ENCODE data around the gene KRTCAP2. TPM values are rescaled to one million over a fixed set of nuclear protein-coding genes. Genes with fewer than 3 reads are reported as not detected.

KRTCAP2 gene
- polyA plus RNA-seq, 4 donors, result 144 to 286 (median 201) TPM

- Histone ChIP-seq H3K4me1 (ENCODE audit: control insufficient read depth in 3 of 3, insufficient read depth in 2 of 3, low read depth in 1 of 3, low read length in 2 of 3) (peaks cover 1 to 46% (median 2%) of the 10 kb centered on the region in 3 donors), H3K4me3 (ENCODE audit: low read depth in 1 of 3, low read length in 3 of 3) (peak overlapping the region in 1 of 3 donors; percentile 93), H3K36me3 (ENCODE audit: control insufficient read depth in 3 of 3, insufficient read depth in 2 of 3, low read depth in 1 of 3, low read length in 3 of 3) (peaks cover 0 to 55% (median 6%) of the 10 kb centered on the region in 3 donors), H3K27ac (ENCODE audit: low read depth in 1 of 3, low read length in 2 of 3) (peak overlapping the region; percentile 13 to 100 (median 96)), H3K9me3 (ENCODE audit: control insufficient read depth in 2 of 2, insufficient read depth in 1 of 2, low read depth in 1 of 2, low read length in 1 of 2) (no peaks in the 10 kb centered on the region), H3K27me3 (ENCODE audit: control insufficient read depth in 3 of 3, insufficient read depth in 3 of 3, low read length in 3 of 3) (no peaks in the 10 kb centered on the region)
- DNase-seq (peak; percentile 5 to 15), FAIRE-seq (no peak)
- 24 to 46% (median 37%) methylated on average over 2 of the region's 2 CpGs for WGBS, 3 donors
Observed at GRCh38 chr1:155131856-155132255, 41.2 kb downstream of the KRTCAP2 start.

- H3K27ac ChIP-seq (ENCODE audit: low read depth in 1 of 3, low read length in 2 of 3), result peak overlapping the region; percentile 13 to 100 (median 96)
- no peaks in the 10 kb centered on the region for H3K9me3 ChIP-seq (ENCODE audit: control insufficient read depth in 2 of 2, insufficient read depth in 1 of 2, low read depth in 1 of 2, low read length in 1 of 2)
- peak overlapping the region in 1 of 3 donors; percentile 93 for H3K4me3 ChIP-seq (ENCODE audit: low read depth in 1 of 3, low read length in 3 of 3)
- peak in 1 of 2 donors; percentile 91 for DNase-seq
- peaks cover 0 to 49% (median 0%) of the 10 kb centered on the region in 3 donors for H3K4me1 ChIP-seq (ENCODE audit: control insufficient read depth in 3 of 3, insufficient read depth in 2 of 3, low read depth in 1 of 3, low read length in 2 of 3)
- 26 to 62% (median 44%) methylated on average over 8 of the region's 8 CpGs for WGBS, 3 donors
- H3K27me3 ChIP-seq (ENCODE audit: control insufficient read depth in 3 of 3, insufficient read depth in 3 of 3, low read length in 3 of 3), result no peaks in the 10 kb centered on the region
- peaks cover 0 to 53% (median 6%) of the 10 kb centered on the region in 3 donors for H3K36me3 ChIP-seq (ENCODE audit: control insufficient read depth in 3 of 3, insufficient read depth in 2 of 3, low read depth in 1 of 3, low read length in 3 of 3)
- FAIRE-seq, result no peak
Observed at GRCh38 chr1:155131285-155131684, 41.8 kb downstream of the KRTCAP2 start.

GRCh38 chr1:155130272-155131006 is 42.7 kb downstream of the KRTCAP2 start:
- peaks cover 0 to 53% (median 6%) of the 10 kb centered on the region in 3 donors for H3K36me3 ChIP-seq (ENCODE audit: control insufficient read depth in 3 of 3, insufficient read depth in 2 of 3, low read depth in 1 of 3, low read length in 3 of 3)
- H3K4me3 ChIP-seq (ENCODE audit: low read depth in 1 of 3, low read length in 3 of 3), result peak overlapping the region; percentile 16 to 93 (median 85)
- H3K27me3 ChIP-seq (ENCODE audit: control insufficient read depth in 3 of 3, insufficient read depth in 3 of 3, low read length in 3 of 3), result peaks cover 0 to 6% (median 0%) of the 10 kb centered on the region in 3 donors
- no peaks in the 10 kb centered on the region for H3K9me3 ChIP-seq (ENCODE audit: control insufficient read depth in 2 of 2, insufficient read depth in 1 of 2, low read depth in 1 of 2, low read length in 1 of 2)
- FAIRE-seq (no peak), DNase-seq (peak; percentile 23 to 39)
- WGBS, 3 donors, result 3 to 26% (median 11%) methylated on average over 6 of the region's 6 CpGs
- H3K4me1 ChIP-seq (ENCODE audit: control insufficient read depth in 3 of 3, insufficient read depth in 2 of 3, low read depth in 1 of 3, low read length in 2 of 3), result peaks cover 0 to 58% (median 0%) of the 10 kb centered on the region in 3 donors
- H3K27ac ChIP-seq (ENCODE audit: low read depth in 1 of 3, low read length in 2 of 3), result peak overlapping the region; percentile 79 to 100 (median 96)

GRCh38 chr1:155128755-155129473 is 44.2 kb downstream of the KRTCAP2 start:
- Histone ChIP-seq H3K36me3 (ENCODE audit: control insufficient read depth in 3 of 3, insufficient read depth in 2 of 3, low read depth in 1 of 3, low read length in 3 of 3) (peaks cover 0 to 42% (median 3%) of the 10 kb centered on the region in 3 donors), H3K27me3 (ENCODE audit: control insufficient read depth in 3 of 3, insufficient read depth in 3 of 3, low read length in 3 of 3) (peaks cover 0 to 6% (median 0%) of the 10 kb centered on the region in 3 donors), H3K4me1 (ENCODE audit: control insufficient read depth in 3 of 3, insufficient read depth in 2 of 3, low read depth in 1 of 3, low read length in 2 of 3) (peaks cover 0 to 58% (median 6%) of the 10 kb centered on the region in 3 donors), H3K27ac (ENCODE audit: low read depth in 1 of 3, low read length in 2 of 3) (peak overlapping the region; percentile 79 to 100 (median 96)), H3K9me3 (ENCODE audit: control insufficient read depth in 2 of 2, insufficient read depth in 1 of 2, low read depth in 1 of 2, low read length in 1 of 2) (no peaks in the 10 kb centered on the region), H3K4me3 (ENCODE audit: low read depth in 1 of 3, low read length in 3 of 3) (peak overlapping the region; percentile 60 to 93 (median 85))
- no peak for FAIRE-seq
- WGBS, 3 donors, result 6 to 13% (median 10%) methylated on average over 12 to 14 of the region's 14 CpGs
- DNase-seq, result peak; percentile 93 to 97

GRCh38 chr1:155127967-155128754 is 44.9 kb downstream of the KRTCAP2 start:
- Histone ChIP-seq H3K9me3 (ENCODE audit: control insufficient read depth in 2 of 2, insufficient read depth in 1 of 2, low read depth in 1 of 2, low read length in 1 of 2) (no peaks in the 10 kb centered on the region), H3K27me3 (ENCODE audit: control insufficient read depth in 3 of 3, insufficient read depth in 3 of 3, low read length in 3 of 3) (peaks cover 0 to 6% (median 0%) of the 10 kb centered on the region in 3 donors), H3K4me3 (ENCODE audit: low read depth in 1 of 3, low read length in 3 of 3) (peak overlapping the region; percentile 60 to 93 (median 85)), H3K27ac (ENCODE audit: low read depth in 1 of 3, low read length in 2 of 3) (peak overlapping the region; percentile 79 to 100 (median 96)), H3K4me1 (ENCODE audit: control insufficient read depth in 3 of 3, insufficient read depth in 2 of 3, low read depth in 1 of 3, low read length in 2 of 3) (peaks cover 0 to 55% (median 6%) of the 10 kb centered on the region in 3 donors), H3K36me3 (ENCODE audit: control insufficient read depth in 3 of 3, insufficient read depth in 2 of 3, low read depth in 1 of 3, low read length in 3 of 3) (peaks cover 0 to 34% (median 3%) of the 10 kb centered on the region in 3 donors)
- FAIRE-seq (no peak), DNase-seq (peak in 1 of 2 donors; percentile 35)
- 1 to 3% (median 3%) methylated on average over 15 to 17 of the region's 17 CpGs for WGBS, 3 donors

GRCh38 chr1:155127105-155127966 is 45.8 kb downstream of the KRTCAP2 start, which contains the start of gene EFNA1:
Gene EFNA1 (plus strand): TSS chr1:155127876. CDS start chr1:155127978, 102 bp downstream.
- H3K27ac ChIP-seq (ENCODE audit: low read depth in 1 of 3, low read length in 2 of 3), result peak within 1 kb of the TSS; percentile 89 to 100 (median 96)
- no peak for FAIRE-seq
- WGBS, 3 donors, result 0 to 1% (median 0%) methylated on average over 51 to 76 of the region's 76 CpGs

GRCh38 chr1:155126556-155127104 is 46.5 kb downstream of the KRTCAP2 start:
- Histone ChIP-seq H3K36me3 (ENCODE audit: control insufficient read depth in 3 of 3, insufficient read depth in 2 of 3, low read depth in 1 of 3, low read length in 3 of 3) (peaks cover 0 to 19% (median 2%) of the 10 kb centered on the region in 3 donors), H3K4me1 (ENCODE audit: control insufficient read depth in 3 of 3, insufficient read depth in 2 of 3, low read depth in 1 of 3, low read length in 2 of 3) (peaks cover 0 to 49% (median 6%) of the 10 kb centered on the region in 3 donors), H3K27ac (ENCODE audit: low read depth in 1 of 3, low read length in 2 of 3) (peak overlapping the region; percentile 89 to 98 (median 96)), H3K4me3 (ENCODE audit: low read depth in 1 of 3, low read length in 3 of 3) (peak overlapping the region; percentile 9 to 93 (median 85)), H3K9me3 (ENCODE audit: control insufficient read depth in 2 of 2, insufficient read depth in 1 of 2, low read depth in 1 of 2, low read length in 1 of 2) (no peaks in the 10 kb centered on the region), H3K27me3 (ENCODE audit: control insufficient read depth in 3 of 3, insufficient read depth in 3 of 3, low read length in 3 of 3) (peaks cover 0 to 6% (median 0%) of the 10 kb centered on the region in 3 donors)
- no peak for FAIRE-seq
- DNase-seq, result peak; percentile 64 to 90
- WGBS, 3 donors, result 1 to 3% (median 3%) methylated on average over 32 of the region's 32 CpGs

More at GRCh38 chr1:155127105-155127966, 45.8 kb downstream of the KRTCAP2 start, which contains the start of gene EFNA1:
- Histone ChIP-seq H3K27me3 (ENCODE audit: control insufficient read depth in 3 of 3, insufficient read depth in 3 of 3, low read length in 3 of 3) (peaks cover 0 to 6% (median 0%) of the 10 kb centered on the region in 3 donors), H3K9me3 (ENCODE audit: control insufficient read depth in 2 of 2, insufficient read depth in 1 of 2, low read depth in 1 of 2, low read length in 1 of 2) (no peaks in the 10 kb centered on the region), H3K4me3 (ENCODE audit: low read depth in 1 of 3, low read length in 3 of 3) (peak within 1 kb of the TSS; percentile 60 to 93 (median 85)), H3K4me1 (ENCODE audit: control insufficient read depth in 3 of 3, insufficient read depth in 2 of 3, low read depth in 1 of 3, low read length in 2 of 3) (peaks cover 0 to 53% (median 6%) of the 10 kb centered on the region in 3 donors), H3K36me3 (ENCODE audit: control insufficient read depth in 3 of 3, insufficient read depth in 2 of 3, low read depth in 1 of 3, low read length in 3 of 3) (peaks cover 0 to 26% (median 3%) of the 10 kb centered on the region in 3 donors)
- DNase-seq, result peak; percentile 91 to 95

Data from small intestine (tissue), 7 donors.